ENCODE data around the gene RGS9. TPM values are rescaled to one million over a fixed set of nuclear protein-coding genes. Genes with fewer than 3 reads are reported as not detected.

Gene RGS9
- total RNA-seq, 1 experiment from 2014 or later: 8.6 TPM

DNA sequence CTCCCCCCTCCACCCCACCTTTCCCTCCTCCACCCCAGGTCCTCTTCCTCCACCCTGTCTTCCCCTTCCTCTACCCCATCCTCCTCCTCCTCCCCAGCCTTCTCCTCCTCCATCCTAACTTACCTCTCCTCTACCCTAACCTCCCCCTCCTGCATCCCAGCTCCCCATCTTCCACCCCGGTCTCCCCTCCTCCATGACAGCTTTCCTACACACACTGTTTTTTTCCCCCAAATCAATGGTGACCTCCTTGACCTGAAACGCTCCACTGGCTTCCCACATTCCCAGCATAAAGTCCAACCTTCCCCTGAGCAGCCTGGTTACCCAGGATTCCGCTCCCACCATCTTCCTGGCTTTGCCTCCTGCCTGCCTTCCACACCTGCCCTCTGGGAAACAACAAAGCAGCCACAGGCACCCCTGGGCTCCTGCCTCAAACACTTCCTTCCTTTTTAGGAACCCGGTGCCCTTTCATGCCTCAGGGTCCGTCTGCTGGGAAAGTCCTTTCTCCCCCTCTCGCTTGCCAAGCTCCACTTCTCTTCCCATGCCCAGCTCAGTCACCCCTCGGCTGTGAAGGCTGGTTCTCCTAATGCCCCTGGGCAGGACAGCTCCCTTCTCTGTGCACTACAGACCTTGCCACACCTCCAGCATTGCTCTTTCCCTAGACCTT lies 2.1 kb downstream of the RGS9 start:
- DNase-seq (ENCODE audit: low read depth, low spot score) (no peak), ATAC-seq (no peak)
- no peaks in the 10 kb centered on the region for H3K9me2 ChIP-seq (ENCODE audit: insufficient read depth)
- ChIA-PET CTCF (interaction anchor here (0.9 kb wide), 1 partner anchor 39 kb away, joined by 3 read pairs; no protein-coding TSS in a partner anchor), RAD21 (ENCODE audit: low non-redundant PET in 1 of 2, low total read pairs in 2 of 2, uncharacterized antibody in 2 of 2, unreplicated experiment in 2 of 2) (no interaction called here), POLR2A (no interaction called here)
- H3K27ac ChIP-seq (ENCODE audit: low read depth, low read length): no peak overlapping the region
- peaks cover 7 to 14% of the 10 kb centered on the region in 2 experiments; a peak in 3 of 4 replicates for H3K4me1 ChIP-seq (ENCODE audit: control insufficient read depth in 1 of 2, insufficient read depth in 2 of 2, low read length in 2 of 2)
- H3K27me3 ChIP-seq (ENCODE audit: insufficient read depth, low read length): peaks cover 24% of the 10 kb centered on the region; the same call in 1 of the 2 replicates
- BruUV-seq (replicated peaks): no TSS peak
- H3K36me3 ChIP-seq (ENCODE audit: control insufficient read depth in 1 of 2, insufficient read depth in 2 of 2, low read length in 2 of 2): no peaks in the 10 kb centered on the region
- no peaks in the 10 kb centered on the region for H4K20me1 ChIP-seq (ENCODE audit: insufficient read depth)
- H3K79me2 ChIP-seq (ENCODE audit: insufficient read depth, low read length): no peaks in the 10 kb centered on the region
- no peak overlapping the region for H2AFZ ChIP-seq (ENCODE audit: low read depth, low read length, poor library complexity, severe bottlenecking)
- intact Hi-C loops (cut with micrococcal nuclease): loop anchor here (10.0 kb wide), 1 partner anchor 174 kb away; no protein-coding TSS in a partner anchor
- no peak overlapping the region for H3K4me2 ChIP-seq (ENCODE audit: low read length)
- no peak overlapping the region for H3K4me3 ChIP-seq (replicated peaks in 1 of 2; ENCODE audit: low read depth in 1 of 2, low read length in 2 of 2)
- H3K9me3 ChIP-seq (ENCODE audit: control insufficient read depth in 1 of 2, insufficient read depth in 1 of 2, low read depth in 1 of 2, low read length in 2 of 2): no peaks in the 10 kb centered on the region
- TF ChIP-seq, protein P1, sequence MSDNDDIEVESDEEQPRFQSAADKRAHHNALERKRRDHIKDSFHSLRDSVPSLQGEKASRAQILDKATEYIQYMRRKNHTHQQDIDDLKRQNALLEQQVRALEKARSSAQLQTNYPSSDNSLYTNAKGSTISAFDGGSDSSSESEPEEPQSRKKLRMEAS (IDR thresholded peaks at IDR 0.05): no peak
- TF ChIP-seq CBX3 (IDR thresholded peaks at IDR 0.05; ENCODE audit: low read depth) (no peak), ZNF274 (IDR thresholded peaks at IDR 0.05; ENCODE audit: low read depth, low read length) (no peak), SP1 (IDR thresholded peaks at IDR 0.05; ENCODE audit: low read depth) (no peak), ZFX (IDR thresholded peaks at IDR 0.05) (no peak), ELF1 (IDR thresholded peaks at IDR 0.05; ENCODE audit: borderline replicate concordance, low read depth) (no peak), YY1 (IDR thresholded peaks at IDR 0.05; ENCODE audit: extremely low read depth, insufficient replicate concordance, low read depth, low read length) (no peak), POLR2AphosphoS5 (IDR thresholded peaks at IDR 0.05; ENCODE audit: low read depth, low read length) (no peak), SIN3A (IDR thresholded peaks at IDR 0.05; ENCODE audit: low read depth) (no peak), EGR1 (IDR thresholded peaks at IDR 0.05; ENCODE audit: low read depth) (no peak), TCF7L2 (IDR thresholded peaks at IDR 0.05; ENCODE audit: borderline replicate concordance, extremely low read depth, insufficient read depth, insufficient read length) (no peak), SRF (IDR thresholded peaks at IDR 0.05; ENCODE audit: low read depth) (no peak), POLR2A (IDR thresholded peaks at IDR 0.05; ENCODE audit: borderline replicate concordance, extremely low read depth, insufficient read depth, insufficient read length) (no peak), EZH2 (IDR thresholded peaks at IDR 0.05) (no peak), FOSL1 (IDR thresholded peaks at IDR 0.05; ENCODE audit: low read depth) (no peak), RAD21 (IDR thresholded peaks at IDR 0.05; ENCODE audit: low read depth) (no peak), EZH2phosphoT487 (IDR thresholded peaks at IDR 0.05; ENCODE audit: borderline replicate concordance) (no peak)
- TF ChIP-seq, protein P2, sequence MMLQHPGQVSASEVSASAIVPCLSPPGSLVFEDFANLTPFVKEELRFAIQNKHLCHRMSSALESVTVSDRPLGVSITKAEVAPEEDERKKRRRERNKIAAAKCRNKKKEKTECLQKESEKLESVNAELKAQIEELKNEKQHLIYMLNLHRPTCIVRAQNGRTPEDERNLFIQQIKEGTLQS (IDR thresholded peaks at IDR 0.05): no peak
- TF ChIP-seq, protein P3, sequence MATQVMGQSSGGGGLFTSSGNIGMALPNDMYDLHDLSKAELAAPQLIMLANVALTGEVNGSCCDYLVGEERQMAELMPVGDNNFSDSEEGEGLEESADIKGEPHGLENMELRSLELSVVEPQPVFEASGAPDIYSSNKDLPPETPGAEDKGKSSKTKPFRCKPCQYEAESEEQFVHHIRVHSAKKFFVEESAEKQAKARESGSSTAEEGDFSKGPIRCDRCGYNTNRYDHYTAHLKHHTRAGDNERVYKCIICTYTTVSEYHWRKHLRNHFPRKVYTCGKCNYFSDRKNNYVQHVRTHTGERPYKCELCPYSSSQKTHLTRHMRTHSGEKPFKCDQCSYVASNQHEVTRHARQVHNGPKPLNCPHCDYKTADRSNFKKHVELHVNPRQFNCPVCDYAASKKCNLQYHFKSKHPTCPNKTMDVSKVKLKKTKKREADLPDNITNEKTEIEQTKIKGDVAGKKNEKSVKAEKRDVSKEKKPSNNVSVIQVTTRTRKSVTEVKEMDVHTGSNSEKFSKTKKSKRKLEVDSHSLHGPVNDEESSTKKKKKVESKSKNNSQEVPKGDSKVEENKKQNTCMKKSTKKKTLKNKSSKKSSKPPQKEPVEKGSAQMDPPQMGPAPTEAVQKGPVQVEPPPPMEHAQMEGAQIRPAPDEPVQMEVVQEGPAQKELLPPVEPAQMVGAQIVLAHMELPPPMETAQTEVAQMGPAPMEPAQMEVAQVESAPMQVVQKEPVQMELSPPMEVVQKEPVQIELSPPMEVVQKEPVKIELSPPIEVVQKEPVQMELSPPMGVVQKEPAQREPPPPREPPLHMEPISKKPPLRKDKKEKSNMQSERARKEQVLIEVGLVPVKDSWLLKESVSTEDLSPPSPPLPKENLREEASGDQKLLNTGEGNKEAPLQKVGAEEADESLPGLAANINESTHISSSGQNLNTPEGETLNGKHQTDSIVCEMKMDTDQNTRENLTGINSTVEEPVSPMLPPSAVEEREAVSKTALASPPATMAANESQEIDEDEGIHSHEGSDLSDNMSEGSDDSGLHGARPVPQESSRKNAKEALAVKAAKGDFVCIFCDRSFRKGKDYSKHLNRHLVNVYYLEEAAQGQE (IDR thresholded peaks at IDR 0.05; ENCODE audit: low read depth): no peak
- no peak overlapping the region for H3K9ac ChIP-seq (ENCODE audit: low read length)
